Liver (tissue), 9 donors: ENCODE data around the gene PACSIN2. TPM values are rescaled to one million over a fixed set of nuclear protein-coding genes. Genes with fewer than 3 reads are reported as not detected.

Experiments used
- DNase-seq: peaks from one replicate; pipeline ENCODE4 v3.0.0-alpha.2; 2017; ENCODE audit warnings: low spot score
- H3K27ac ChIP-seq, 2 donors: one replicate each; pipeline ENCODE4 v1.7.0; 2013; ENCODE audit warnings: inconsistent platforms in 2 of 2, low read length in 2 of 2, control low read depth in 1 of 2, low read depth in 1 of 2, mild to moderate bottlenecking in 1 of 2
- H3K27me3 ChIP-seq, 4 donors: one replicate each; pipeline versions ENCODE4 v1.6.1 to v1.7.0; 2013; ENCODE audit warnings: low read length in 3 of 4, inconsistent platforms in 1 of 4, mild to moderate bottlenecking in 1 of 4, moderate library complexity in 1 of 4; ENCODE audit not compliant: control insufficient read depth in 4 of 4, insufficient read depth in 4 of 4
- H3K36me3 ChIP-seq, 4 donors: one replicate each; pipeline versions ENCODE4 v1.6.1 to v1.7.0; 2013; ENCODE audit warnings: low read length in 3 of 4, mild to moderate bottlenecking in 3 of 4, low read depth in 1 of 4, moderate library complexity in 1 of 4; ENCODE audit not compliant: control insufficient read depth in 4 of 4, insufficient read depth in 3 of 4
- H3K4me1 ChIP-seq, 4 donors: one replicate each; pipeline versions ENCODE4 v1.6.1 to v1.7.0; 2013; ENCODE audit warnings: low read length in 3 of 4, mild to moderate bottlenecking in 3 of 4, moderate library complexity in 1 of 4; ENCODE audit not compliant: control insufficient read depth in 4 of 4, insufficient read depth in 4 of 4
- H3K4me3 ChIP-seq, 3 donors: one replicate each; pipeline versions ENCODE4 v1.6.1 to v1.7.0; 2013; ENCODE audit warnings: low read length in 3 of 3, control low read depth in 1 of 3, low read depth in 1 of 3, mild to moderate bottlenecking in 1 of 3
- H3K9ac ChIP-seq, 2 donors: one replicate each; pipeline ENCODE4 v1.7.0; 2013; ENCODE audit warnings: low read length in 2 of 2, mild to moderate bottlenecking in 2 of 2, moderate library complexity in 2 of 2, control low read depth in 1 of 2, low read depth in 1 of 2
- H3K9me3 ChIP-seq, 4 donors: one replicate each; pipeline versions ENCODE4 v1.6.1 to v1.7.0; 2013; ENCODE audit warnings: low read length in 3 of 4; ENCODE audit not compliant: control insufficient read depth in 4 of 4
- CTCF ChIP-seq: fragments of 150-350 bp; IDR thresholded peaks from 2 replicates; pipeline ENCODE4 v1.5.1; 2017; ENCODE audit warnings: improper control_type of control experiment, low read depth, low read length; ENCODE audit not compliant: missing input control
- FOXA1 ChIP-seq: IDR thresholded peaks from 2 replicates; pipeline ENCODE4 v1.6.1; 2016; ENCODE audit warnings: antibody characterized with exemption
- FOXA2 ChIP-seq: IDR thresholded peaks from 2 replicates; pipeline ENCODE4 v1.6.1; 2016; ENCODE audit warnings: antibody characterized with exemption
- GABPA ChIP-seq, 2 donors: IDR thresholded peaks in 1 of 2; conservative IDR thresholded peaks in 1 of 2; 2 replicates each; pipeline ENCODE4 v1.6.1; 2016; ENCODE audit warnings: antibody characterized with exemption in 2 of 2, mild to moderate bottlenecking in 1 of 2, moderate library complexity in 1 of 2
- HNF4A ChIP-seq, 2 donors: conservative IDR thresholded peaks; 2 replicates each; pipeline ENCODE4 v1.6.1; 2016; ENCODE audit warnings: antibody characterized with exemption in 2 of 2, mild to moderate bottlenecking in 2 of 2
- HNF4G ChIP-seq: IDR thresholded peaks from 2 replicates; pipeline ENCODE4 v1.6.1; 2016; ENCODE audit warnings: antibody characterized with exemption
- JUND ChIP-seq, 2 donors: IDR thresholded peaks; 2 replicates each; pipeline ENCODE4 v1.6.1; 2016; ENCODE audit warnings: antibody characterized with exemption in 2 of 2
- NR2F2 ChIP-seq: IDR thresholded peaks from 2 replicates; pipeline ENCODE4 v1.6.1; 2016; ENCODE audit warnings: antibody characterized with exemption
- RAD21 ChIP-seq, 2 donors: IDR thresholded peaks; 2 replicates each; pipeline ENCODE4 v1.6.1; 2016; ENCODE audit warnings: antibody characterized with exemption in 2 of 2, mild to moderate bottlenecking in 2 of 2
- RXRA ChIP-seq, 2 donors: IDR thresholded peaks; 2 replicates each; pipeline ENCODE4 v1.6.1; 2017 to 2018; ENCODE audit warnings: antibody characterized with exemption in 2 of 2, mild to moderate bottlenecking in 1 of 2
- TAF1 ChIP-seq: conservative IDR thresholded peaks from 2 replicates; pipeline ENCODE4 v1.6.1; 2016; ENCODE audit warnings: antibody characterized with exemption, mild to moderate bottlenecking
- ZBTB33 ChIP-seq: IDR thresholded peaks from 2 replicates; pipeline ENCODE4 v1.6.1; 2016; ENCODE audit warnings: antibody characterized with exemption
- WGBS: extraction: QIAGEN DNeasy Blood & Tissue Kit; methylation state at CpG from one replicate; pipeline ENCODE4 v1.1.7; 2013; 5-methylcytosine and 5-hydroxymethylcytosine counted together
- polyA plus RNA-seq, 2 donors: library from polyadenylated mRNA; stranded (reverse) in 1 of 2; unstranded in 1 of 2; fragments of 200-250 nt in 1 of 2; fragments of >200 nt in 1 of 2; fragmentation: Nextera tagmentation in 1 of 2; extraction: Ambion mirVana in 1 of 2; gene quantifications; one replicate each; pipeline versions ENCODE4 v1.2.1 to v1.2.3, GENCODE V29; 2013 to 2015
- total RNA-seq, 2 donors: library from RNA; depleted of rRNA; stranded (reverse); fragments of >200 nt; gene quantifications; one replicate each; pipeline ENCODE4 v1.2.3, GENCODE V29; 2014
- TF ChIP-seq, protein P1 (sequence below): IDR thresholded peaks from 2 replicates; pipeline ENCODE4 v1.6.1; 2016; ENCODE audit warnings: antibody characterized with exemption
- TF ChIP-seq, protein P2 (sequence below): IDR thresholded peaks from 2 replicates; pipeline ENCODE4 v1.6.1; 2016; ENCODE audit warnings: antibody characterized with exemption
- donor health status: healthy.
- donor health status: healthy.
- donor health status: healthy.
- donor health status: healthy.
- donor health status: healthy.

The PACSIN2 gene
- total and polyA plus RNA-seq, 4 donors: 9.1 to 31.4 (median 17.0) TPM

DNA sequence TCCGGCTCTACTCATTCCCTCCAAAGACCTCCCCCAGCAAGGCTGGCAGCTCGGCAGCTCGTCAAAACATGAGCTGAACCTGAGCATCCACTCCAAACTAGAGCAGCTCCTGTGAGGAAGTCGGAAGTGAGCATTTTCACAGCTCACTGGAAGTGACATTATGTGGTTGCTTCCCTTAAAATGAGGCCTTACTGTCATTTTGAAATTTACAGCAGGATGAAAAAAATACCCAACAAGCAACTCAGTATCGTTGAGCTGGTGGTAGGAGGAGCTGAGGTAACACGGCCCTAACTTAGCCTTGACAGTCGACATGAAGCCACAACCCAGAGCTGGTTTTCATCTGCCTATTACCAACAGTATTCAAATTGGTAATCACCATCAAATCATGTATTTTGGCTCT is 119.9 kb downstream of the PACSIN2 start (continued):
- no peak for TF ChIP-seq ZBTB33
- TF ChIP-seq RAD21 (IDR thresholded peaks at IDR 0.05): no peak
- no peak for TF ChIP-seq FOXA2
- no peak for TF ChIP-seq RXRA (IDR thresholded peaks at IDR 0.05)
- no peak for TF ChIP-seq JUND (IDR thresholded peaks at IDR 0.05)
- TF ChIP-seq HNF4G: no peak
- no peak for TF ChIP-seq CTCF

DNA sequence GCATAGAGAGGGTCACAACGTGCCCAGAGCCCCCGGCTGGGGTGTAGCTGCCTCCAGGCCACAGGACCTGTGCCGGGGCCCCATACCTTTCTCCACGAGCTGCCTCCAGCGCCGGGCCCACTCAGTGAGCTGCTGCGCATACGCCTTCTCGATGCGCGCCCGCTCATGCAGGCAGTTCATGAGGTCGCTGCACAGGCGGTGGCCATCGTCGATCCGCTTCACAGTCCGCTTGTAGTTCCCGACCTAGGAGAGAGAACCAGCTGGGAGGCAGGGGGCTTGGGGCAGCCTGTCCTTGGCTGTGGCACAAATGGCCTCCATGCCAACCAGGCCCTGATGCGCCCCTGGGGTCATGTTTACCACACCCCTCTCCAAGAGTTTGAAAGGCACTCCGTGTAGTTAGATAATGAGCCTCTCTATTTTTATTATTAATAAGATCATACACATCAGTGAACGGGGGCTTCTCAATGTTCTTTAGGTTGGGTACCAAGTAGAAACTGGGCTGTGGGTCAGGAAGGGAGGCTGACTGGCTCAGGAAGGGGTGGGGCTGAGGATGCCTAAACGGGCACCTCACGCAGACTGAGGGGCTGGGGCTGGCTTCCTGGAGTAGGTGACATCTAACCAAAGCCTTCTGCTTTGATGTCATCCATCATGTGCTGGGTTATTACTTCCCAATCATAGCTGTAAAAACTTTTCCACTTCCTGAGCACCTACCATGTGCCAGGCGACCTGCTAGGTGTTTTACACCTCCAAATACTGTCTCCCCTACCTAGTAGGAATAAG is 121.4 kb downstream of the PACSIN2 start:
- H3K4me3 ChIP-seq: no peak overlapping the region
- no peak for TF ChIP-seq JUND (IDR thresholded peaks at IDR 0.05)
- no peak for TF ChIP-seq HNF4A (conservative IDR thresholded peaks at IDR 0.05)
- no peak for TF ChIP-seq FOXA1
- no peak for TF ChIP-seq TAF1
- TF ChIP-seq FOXA2: no peak
- TF ChIP-seq, protein P1, sequence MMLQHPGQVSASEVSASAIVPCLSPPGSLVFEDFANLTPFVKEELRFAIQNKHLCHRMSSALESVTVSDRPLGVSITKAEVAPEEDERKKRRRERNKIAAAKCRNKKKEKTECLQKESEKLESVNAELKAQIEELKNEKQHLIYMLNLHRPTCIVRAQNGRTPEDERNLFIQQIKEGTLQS: no peak
- no peak for TF ChIP-seq CTCF
- TF ChIP-seq, protein P2, sequence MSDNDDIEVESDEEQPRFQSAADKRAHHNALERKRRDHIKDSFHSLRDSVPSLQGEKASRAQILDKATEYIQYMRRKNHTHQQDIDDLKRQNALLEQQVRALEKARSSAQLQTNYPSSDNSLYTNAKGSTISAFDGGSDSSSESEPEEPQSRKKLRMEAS: no peak
- no peak for TF ChIP-seq NR2F2
- TF ChIP-seq GABPA (IDR thresholded peaks at IDR 0.05 in 1 of 2, conservative IDR thresholded peaks at IDR 0.05 in 1 of 2): no peak
- WGBS: 88% methylated on average over 25 of the region's 25 CpGs
- H3K9me3 ChIP-seq: no peaks in the 10 kb centered on the region
- H3K36me3 ChIP-seq: peaks cover 0 to 2% (median under 1%) of the 10 kb centered on the region in 4 donors
- H3K9ac ChIP-seq: no peak overlapping the region
- peaks cover 17 to 43% (median 38%) of the 10 kb centered on the region in 4 donors for H3K4me1 ChIP-seq
- H3K27me3 ChIP-seq: no peaks in the 10 kb centered on the region
- H3K27ac ChIP-seq: peak overlapping the region; percentile 55 to 81
- no peak for DNase-seq
